ENCODE data around the gene TTLL4.
"Not testable (repeated sequence)": the region's sequence is repeated elsewhere in the genome, so short reads cannot be mapped to it uniquely, and the experiment has no call there.

The TTLL4 gene

DNA sequence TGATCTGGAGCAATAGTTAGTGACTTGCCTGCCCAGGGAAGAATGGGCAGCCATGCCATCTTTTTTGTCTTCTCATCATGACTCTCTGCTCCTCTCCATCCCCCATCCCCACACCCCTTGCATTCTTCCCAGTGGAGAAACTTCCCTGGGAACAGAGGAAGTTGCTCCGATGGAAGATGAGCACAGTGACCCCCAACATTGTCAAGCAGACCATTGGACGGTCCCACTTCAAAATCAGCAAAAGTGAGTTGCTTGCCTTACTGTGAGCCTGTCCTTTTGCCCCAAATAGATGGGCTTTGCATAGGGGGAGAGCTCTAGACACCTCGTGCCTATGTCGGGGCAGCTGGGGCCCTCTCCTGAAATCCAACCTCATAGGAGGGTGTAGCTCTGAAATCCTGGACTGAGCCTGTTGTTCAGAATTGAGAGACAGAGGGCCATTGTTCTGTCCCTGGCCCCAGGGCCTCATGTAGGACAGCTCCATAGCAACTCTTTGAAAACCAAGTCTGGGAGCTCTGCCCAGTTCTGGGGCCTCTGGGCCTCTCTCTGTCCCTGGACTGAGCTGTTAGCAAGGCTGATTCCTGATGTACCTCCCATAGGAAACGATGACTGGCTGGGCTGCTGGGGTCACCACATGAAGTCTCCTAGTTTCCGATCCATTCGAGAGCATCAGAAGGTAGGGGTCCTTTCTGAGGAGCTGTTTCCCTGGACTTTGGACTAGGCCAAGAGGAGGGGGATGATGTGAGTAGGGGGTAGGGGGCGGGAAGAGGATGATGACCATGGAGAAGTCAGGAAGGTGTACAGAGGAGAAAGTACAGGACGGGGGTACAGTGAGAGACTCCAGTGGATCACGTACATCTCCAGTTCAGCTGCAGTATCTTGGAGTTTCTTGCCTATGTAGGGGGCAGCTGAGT lies 35.2 kb downstream of the TTLL4 start:
- no peak for DNase-seq

DNA sequence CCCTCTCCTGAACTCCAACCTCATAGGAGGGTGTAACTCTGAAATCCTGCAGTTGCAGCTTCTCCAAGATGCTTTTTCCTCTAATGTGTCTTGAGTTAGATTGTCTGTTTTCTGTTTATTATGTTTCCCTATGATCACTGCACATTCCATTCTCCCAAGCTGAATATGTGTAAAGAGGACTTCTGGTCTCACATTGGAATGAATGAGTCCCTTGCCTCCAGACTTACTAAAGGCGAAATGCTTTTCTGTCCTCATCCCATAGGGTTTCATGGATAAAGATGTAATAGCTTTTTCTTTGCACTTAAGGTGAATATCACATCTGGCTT lies 35.8 kb downstream of the TTLL4 start:
- no peak for DNase-seq

DNA sequence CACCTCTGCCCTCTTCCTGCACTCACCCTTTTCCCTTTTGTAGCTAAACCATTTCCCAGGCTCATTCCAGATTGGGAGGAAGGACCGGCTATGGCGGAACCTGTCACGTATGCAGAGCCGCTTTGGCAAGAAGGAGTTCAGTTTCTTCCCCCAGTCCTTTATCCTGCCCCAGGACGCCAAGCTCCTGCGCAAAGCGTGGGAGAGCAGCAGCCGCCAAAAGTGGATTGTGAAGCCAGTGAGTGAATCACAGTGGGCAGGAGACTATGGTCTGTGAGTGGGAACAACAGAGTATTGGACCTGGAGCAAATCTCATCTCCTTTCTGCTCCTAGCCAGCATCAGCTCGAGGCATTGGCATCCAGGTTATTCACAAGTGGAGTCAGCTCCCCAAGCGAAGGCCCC lies 36.3 kb downstream of the TTLL4 start:
- DNase-seq = no peak

DNA sequence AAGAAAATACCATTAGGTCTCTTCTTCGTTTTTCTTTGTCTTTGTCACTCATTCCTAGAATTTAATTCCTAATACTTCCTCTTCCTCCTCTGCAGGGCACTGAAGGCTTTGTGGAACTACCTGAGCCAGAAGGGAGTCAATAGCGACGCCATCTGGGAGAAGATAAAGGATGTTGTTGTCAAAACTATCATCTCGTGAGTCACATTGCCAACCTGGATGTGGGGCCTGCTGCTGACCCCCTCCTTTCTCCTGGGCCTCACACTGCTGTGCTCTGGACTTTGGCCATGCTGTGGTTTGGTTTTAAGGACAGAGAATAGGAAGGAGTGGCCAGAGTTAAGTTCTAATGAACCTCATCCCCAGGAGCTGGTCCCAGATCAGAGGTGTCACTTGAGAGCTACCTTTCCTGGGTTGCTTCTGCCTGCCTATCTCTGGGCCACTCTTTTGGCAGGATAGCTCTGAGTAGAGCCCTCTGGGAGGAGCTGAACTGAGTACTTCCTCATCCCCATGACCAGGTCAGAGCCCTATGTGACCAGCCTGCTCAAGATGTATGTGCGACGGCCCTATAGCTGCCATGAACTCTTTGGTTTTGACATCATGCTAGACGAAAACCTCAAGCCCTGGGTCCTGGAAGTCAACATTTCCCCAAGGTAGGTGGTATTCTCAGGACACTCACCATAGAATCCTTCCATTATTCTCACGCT lies 38.3 kb downstream of the TTLL4 start:
- DNase-seq = no peak

DNA sequence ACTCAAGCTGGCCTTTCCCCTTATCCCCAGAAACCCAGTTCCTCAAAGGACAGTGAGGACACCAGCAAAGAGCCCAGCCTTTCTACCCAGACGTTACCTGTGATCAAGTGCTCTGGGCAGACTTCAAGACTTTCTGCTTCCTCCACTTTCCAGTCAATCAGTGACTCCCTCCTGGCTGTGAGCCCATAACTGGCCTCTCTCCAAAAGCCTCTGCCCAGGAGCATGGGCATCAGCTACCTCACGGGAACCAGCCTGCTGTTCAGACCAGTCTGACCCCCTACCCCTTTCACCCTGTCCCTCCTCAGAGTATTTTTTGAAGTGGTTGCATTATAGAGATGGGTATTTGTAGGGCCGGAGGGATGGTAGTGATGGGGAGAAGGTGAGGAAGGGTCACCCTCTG lies 43.6 kb downstream of the TTLL4 start:
- DNase-seq = no peak

DNA sequence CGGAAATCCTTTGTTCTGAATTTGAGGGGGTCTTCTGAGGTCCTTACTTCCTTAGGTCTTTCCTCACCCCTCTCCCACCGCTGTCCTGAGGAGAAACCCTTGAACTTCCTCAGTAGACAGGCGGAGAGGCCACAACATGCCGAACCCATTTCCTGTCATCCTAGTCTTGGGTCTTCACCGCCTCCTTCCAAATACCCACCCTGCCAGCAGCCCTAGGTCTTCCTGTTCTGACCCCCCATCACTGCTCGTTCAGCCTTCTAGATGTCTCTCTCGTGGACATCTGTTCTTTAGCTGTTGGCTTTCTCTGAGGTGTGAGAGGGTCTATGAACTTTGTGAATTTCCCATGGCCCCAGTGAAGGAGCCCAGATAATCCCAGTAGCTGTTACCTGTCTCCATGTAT lies 44.1 kb downstream of the TTLL4 start:
- DNase-seq = no peak

DNA sequence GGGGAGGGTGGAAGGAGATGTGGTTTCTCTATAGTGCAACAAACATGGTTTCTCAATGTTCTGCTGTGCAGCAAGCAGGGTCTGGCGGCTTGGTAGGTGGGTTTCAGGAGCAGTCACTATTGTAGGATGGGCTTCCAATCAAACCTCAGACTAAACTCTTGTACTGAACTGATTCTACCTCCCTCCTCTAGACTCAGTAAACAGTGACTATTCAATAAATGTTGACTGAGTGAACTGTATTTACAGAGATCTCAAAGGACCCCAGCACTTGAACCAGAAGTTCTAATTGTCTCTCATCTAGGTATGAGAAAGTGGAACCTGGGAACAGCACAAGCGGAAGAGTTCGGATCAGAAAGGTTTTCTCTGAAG lies 44.5 kb downstream of the TTLL4 start:
- DNase-seq = no peak

DNA sequence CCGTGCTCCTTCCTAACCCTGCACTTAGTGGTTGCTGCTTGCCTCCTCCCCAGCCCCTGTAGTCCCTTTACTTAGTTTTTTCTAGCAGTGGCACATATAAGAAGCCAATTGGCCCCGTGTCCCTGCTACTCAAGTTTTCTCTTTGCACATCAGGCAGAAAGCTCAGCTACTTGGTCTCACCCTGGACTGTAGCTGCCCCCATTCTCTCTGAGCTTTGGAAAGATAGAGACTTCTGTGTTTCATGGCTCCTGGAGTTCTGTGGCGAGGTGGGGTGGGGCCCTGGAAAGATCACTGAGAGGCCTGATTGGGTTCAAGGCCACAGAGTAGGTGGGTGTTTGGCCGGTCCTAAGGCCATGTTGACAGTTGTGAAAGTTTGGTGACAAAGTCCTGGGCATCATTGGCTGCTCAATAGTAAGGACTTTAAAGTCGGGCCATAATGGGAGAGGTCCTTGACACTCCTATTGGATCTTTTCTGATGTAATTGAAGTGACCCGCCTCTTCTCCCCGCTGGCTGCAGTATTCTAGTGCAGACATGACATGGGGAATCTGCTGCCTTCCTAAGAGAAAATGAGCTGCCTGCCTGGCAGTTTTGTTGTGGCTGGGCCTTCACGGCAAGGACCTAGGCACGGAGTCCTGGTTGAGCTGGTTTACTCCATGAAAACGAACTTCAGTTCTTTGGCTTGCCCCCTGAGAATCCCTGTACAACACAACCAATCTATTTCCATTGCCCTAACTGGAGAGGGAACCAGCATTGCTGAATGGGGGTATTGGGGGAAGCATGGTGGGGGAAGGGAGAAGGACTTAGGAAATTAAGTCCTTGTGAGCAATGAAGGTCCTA lies 45.2 kb downstream of the TTLL4 start:
- no peak for DNase-seq

DNA sequence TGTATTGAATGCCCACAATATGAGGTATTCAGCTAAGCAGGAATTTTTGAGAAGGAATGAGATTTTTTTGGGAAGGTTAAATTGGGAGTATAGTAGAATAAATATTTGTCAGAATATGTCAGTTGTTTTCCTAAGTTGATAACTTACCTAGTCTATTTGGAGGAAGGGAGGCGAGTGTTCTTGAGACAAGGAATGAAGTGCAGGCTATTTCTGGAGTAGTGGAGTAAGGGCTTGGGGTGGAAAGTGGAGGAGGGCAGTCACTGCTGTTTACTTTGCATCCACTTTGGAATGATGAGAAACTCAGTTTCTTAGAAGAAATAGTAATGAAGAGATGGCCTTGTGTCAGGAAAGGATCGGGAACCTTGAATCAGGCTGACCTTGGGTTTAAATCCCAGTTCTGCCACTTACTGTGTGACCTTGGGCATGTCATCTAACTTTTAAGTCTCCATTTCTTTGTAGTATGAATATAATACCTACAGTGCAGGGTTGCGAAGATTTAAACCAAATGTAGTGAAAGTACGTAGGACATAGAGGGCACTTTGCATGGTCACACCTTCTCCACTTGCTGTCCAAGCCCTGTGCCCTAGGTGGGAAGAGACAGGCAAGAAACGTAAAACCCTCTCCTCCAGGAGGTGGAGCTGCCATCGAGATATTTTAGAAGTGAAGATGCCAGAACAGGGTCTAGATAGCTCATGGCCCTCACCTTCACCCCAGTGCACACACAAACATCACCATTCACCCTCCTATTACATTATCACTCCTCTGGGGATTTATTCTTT lies 46.2 kb downstream of the TTLL4 start:
- no peak for DNase-seq

DNA sequence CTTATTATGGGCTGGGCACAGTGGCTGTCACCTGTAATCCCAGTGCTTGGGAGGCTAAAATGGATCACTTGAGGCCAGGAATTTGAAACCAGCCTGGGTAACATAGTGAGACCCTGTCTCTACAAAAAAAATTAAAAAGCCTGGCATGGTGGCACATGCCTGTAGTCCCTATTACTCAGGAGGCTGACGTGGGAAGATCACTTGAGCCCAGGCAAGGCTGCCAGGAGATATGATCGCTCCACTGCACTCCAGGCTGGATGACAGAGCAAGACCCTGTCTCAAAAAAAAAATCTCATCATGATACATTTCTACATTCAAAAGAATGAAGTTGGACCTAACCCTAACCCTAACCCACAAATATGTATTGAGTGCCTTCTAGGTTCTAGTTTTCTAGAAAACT lies 51.2 kb downstream of the TTLL4 start:
- no peak for DNase-seq

DNA sequence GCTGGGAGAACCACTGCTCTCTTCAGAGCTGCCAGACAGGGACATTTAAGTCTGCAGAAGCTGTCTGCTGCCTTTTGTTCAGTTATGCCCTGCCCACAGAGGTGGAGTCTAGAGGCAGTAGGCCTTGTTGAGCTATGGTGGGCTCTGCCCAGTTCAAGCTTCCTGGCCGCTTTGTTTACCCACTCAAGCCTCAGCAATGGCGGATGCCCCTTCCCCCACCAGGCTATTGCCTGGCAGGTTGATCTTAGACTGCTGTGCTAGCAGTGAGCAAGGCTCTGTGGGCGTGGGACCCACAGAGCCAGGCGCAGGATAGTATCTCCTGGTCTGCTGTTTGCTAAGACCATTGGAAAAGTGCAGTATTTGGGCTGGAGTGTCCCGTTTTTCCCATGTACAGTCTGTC lies 62.1 kb downstream of the TTLL4 start:
- DNase-seq = not testable (repeated sequence)

DNA sequence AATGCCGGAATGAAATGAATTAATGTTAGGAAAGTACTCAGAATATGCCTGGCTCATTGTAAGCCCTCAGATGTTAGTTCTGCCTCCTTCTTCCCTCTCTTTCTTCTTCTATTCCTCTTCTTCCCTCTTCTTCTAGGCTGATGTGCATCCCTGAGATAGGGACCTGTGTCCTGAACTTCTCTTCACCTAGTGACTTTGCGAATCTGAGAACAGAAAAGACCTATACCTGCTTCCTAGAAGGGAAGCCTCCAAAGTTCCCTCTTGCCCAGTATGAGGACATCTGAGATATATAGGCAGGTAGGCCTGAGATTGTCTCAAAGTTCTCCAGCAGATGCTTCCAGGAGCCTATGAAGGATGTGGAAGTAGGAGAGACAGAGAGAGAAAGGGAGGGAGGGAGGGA lies 63.2 kb downstream of the TTLL4 start:
- no peak for DNase-seq

DNA sequence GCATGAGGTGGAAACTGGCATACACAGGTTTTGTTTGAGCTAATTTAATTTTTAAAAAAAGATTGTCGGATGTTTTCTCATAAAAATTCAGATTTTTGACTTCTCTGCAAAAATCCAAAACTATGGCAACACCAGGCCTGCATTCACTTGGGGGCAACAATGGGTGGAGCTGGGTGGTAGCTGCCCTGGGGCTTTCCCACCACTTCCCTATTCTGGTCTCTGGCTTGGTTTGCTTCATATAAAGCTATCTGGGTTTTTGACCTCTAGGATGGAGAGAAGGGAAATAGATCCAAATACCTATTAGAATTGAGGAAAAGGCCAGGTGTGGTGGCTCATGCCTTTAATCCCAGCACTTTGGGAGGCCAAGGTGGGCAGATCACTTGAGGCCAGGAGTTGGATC lies 65.9 kb downstream of the TTLL4 start:
- DNase-seq = no peak

DNA sequence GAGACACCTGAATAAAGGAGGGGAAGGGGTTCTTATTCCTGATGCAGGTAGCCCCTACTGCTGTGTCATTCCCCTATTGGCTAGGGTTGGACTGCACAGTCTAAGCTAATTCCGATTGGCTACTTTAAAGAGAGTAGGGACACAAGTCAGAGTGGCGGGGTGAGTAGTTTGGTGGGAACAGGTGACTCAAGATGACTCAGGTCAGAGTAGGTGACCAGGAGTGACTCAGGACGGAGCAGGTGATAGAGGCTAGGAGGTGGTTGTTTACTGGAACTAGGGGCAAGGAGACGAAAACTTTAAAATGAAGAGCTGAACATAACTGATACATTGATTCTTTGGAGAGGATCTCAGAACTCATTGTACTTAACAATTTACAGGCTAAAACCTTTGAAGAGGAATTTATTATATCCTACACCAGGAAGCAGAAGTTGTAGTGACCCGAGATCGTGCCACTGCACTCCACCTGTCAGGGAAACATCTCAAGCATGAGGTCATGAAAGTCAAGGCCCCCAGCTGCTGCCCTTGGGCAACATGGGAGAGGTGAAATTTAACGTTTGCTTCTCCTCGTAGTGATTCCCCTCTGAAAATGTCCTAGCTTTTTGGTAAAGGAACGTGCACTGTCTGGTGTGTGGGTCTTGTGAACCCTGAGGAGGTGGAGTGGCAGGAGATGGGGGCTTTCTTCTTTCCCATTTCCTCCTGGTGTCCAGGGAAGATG lies 66.8 kb downstream of the TTLL4 start:
- no peak for DNase-seq

DNA sequence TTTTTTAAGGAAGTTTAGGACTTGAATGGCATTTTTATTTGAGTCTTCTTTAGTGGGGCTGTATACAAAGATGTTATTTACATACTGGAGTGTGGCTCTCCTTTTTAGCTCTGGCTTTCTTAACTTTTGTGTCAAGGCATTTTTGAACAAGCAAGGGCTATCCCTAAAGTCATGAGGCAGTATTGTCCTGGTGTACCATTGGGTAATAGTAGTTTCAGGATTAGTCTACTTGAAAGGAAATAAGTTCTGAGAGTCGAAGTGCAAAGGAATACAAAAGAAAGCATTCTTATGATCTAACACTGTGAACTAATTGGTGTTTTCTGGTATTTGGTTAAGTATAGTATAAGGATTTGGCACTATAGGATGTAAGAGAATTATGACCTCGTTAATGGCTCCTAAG lies 69.4 kb downstream of the TTLL4 start:
- DNase-seq = no peak

DNA sequence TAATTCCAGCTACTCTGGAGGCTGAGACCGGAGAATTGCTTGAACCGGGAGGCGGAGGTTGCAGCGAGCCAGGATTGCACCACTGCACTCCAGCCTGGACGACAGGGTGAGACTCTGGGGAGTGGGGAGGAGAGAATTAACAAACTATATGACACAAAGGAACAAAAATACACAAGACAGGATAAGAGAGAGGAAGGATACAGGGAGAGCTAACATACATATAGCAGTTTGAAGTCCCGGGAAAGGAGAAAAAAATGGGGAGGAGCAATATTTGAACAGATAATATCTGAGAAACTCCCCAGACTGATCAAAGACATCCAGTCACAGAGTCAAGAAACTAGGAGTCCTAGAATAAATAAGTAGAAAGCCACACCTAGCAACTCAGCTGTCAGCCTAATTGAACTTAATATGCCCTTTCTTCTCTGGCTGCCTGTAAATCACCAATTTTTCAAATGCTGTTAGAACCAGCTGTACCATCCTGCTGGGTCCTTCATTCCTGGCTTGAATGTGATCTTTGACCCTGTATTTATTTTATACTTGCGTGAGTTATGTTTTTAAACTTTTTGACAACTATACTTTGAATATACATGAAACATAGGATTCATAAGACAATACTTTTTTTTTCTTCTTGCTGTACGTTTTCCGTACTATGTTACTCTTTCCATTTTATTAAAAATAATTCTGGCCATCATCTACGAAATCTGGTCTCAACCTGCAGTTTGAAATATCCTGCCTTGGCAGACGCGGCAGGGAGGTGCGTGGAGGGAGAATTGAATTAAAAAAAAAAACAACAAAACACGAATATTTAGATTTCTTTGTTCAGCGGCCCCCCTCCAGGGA lies 70.4 kb downstream of the TTLL4 start:
- no peak for DNase-seq

DNA sequence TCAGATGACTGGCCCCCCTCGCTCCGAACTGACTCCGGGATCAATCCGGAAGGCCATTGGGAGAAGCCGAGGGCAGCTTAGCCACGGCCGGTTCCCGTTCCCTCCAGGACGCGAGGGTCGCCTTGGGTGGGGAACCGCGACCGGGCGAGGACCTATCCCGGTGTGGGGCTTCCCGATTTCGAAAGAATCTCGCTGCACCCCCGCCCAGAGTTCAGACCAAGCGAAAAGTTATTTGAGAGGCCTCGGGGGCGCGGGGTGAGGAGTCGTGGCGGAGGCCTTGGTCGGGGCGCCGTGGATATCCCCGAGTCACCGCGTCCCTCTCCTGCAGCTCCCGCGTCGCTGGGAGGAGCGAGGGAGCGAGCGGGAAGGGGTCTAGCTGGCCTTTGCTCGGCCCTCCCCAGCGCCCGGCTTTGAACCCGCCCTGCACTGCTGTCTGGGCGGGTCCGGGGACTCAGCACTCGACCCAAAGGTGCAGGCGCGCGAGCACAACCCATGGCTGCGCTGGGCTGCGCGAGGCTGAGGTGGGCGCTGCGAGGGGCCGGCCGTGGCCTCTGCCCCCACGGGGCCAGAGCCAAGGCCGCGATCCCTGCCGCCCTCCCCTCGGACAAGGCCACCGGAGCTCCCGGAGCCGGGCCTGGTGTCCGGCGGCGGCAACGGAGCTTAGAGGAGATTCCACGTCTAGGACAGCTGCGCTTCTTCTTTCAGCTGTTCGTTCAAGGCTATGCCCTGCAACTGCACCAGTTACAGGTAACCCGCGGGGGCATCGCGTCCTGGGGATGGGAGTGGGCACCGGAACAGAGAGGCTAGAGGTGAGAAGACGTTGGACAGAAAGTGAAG lies 71.3 kb downstream of the TTLL4 start, which contains the start of gene CYP27A1:
TSS of gene CYP27A1 (plus strand) at position 457 of the 837 bp plus-strand sequence. CDS start at position 493, 36 bp downstream.
- DNase-seq = no peak

DNA sequence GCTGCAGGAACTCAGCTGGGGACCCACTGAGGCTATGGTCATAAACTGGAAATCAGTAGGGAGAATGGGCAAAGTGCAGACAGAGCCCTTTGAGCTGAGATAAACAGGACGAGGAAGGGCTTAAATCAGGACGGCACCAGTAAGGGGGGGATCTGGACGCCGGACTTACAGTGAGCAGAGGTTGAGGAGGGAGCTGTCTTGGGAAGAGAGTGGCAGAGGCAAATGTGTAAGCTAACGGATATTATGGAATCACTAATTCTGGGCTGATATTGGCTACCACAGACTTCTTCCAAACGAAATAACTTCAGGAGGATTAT lies 71.9 kb downstream of the TTLL4 start:
- DNase-seq = no peak

DNA sequence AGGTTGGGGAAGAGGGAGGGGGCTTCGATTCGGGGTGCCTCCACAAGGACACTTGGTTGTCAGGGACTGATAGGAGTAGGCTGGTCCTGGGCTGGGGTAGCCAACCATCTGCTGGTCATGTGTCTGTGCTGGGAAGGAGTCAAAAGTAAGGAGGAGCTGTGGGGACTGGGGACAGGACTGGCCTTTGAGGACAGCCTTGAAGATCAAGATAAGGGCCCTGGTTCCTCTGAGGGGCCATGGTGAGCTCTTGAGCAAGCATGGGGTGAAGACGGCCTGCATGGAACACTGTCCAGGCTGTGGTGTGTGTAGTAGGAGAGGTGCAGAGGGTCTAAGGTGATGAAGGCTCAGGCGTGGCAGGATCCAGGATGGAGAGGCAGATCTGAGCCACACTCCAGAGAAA lies 73.1 kb downstream of the TTLL4 start:
- DNase-seq = no peak

DNA sequence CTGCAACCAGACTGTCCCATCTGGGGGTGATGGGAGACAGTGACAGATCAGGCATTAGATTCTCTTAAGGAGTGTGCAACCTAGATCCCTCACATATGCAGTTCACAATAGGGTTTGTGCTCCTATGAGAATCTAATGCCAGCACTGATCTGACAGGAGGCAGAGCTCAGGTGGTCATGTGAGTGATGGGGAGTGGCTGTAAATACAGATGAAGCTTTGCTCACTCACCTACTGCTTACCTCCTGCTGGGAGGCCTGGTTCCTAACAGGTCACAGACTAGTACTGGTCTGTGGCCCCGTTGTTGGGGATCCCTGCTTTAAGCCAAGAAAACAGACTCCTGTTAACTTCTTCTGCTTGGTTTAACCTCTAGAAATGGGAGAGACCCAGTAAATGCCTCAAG lies 74.5 kb downstream of the TTLL4 start:
- no peak for DNase-seq

All from activated T-cell treated with anti-CD3 and anti-CD28 coated beads for 4 hours (primary cell).